Psoas muscle (tissue), 8 donors: ENCODE measurements around the gene SYN1. TPM values are rescaled to one million over a fixed set of nuclear protein-coding genes. Genes with fewer than 3 reads are reported as not detected.

Experiments used
- ATAC-seq, 4 donors: fragments of 200-7000 bp; cut with Tn5 transposase; one replicate each; pipeline ENCODE4 v1.9.1; 2020; ENCODE audit warnings: moderate library complexity in 3 of 4, mild to moderate bottlenecking in 2 of 4
- DNase-seq, 2 donors: peaks; one replicate each; pipeline ENCODE4 v3.0.0-alpha.2; 2020
- H3K27ac ChIP-seq: fragments of 200-600 bp; one replicate; pipeline ENCODE4 v1.8.0; 2022
- H3K27me3 ChIP-seq, 3 donors: fragments of 200-600 bp in 1 of 3; one replicate each; pipeline versions ENCODE4 v1.6.1 to v1.8.0; 2013 to 2022; ENCODE audit warnings: low read length in 2 of 3, mild to moderate bottlenecking in 2 of 3, moderate library complexity in 1 of 3; ENCODE audit not compliant: insufficient read depth in 3 of 3
- H3K36me3 ChIP-seq, 2 donors: fragments of 200-600 bp in 1 of 2; one replicate each; pipeline versions ENCODE4 v1.6.1 to v1.8.0; 2013 to 2022; ENCODE audit warnings: low read depth in 1 of 2, mild to moderate bottlenecking in 1 of 2, moderate library complexity in 1 of 2; ENCODE audit not compliant: insufficient read depth in 1 of 2
- H3K4me1 ChIP-seq: fragments of 200-600 bp; one replicate; pipeline ENCODE4 v1.8.0; 2022
- H3K4me3 ChIP-seq: fragments of 200-600 bp; one replicate; pipeline ENCODE4 v1.8.0; 2022; ENCODE audit warnings: mild to moderate bottlenecking
- H3K9me3 ChIP-seq: fragments of 200-600 bp; one replicate; pipeline ENCODE4 v1.8.0; 2022
- WGBS, 3 donors: extraction: QIAGEN DNeasy Blood & Tissue Kit; methylation state at CpG; one replicate each; pipeline versions ENCODE4 v1.1.6 to v1.1.7; 2013; 5-methylcytosine and 5-hydroxymethylcytosine counted together
- intact Hi-C, 2 donors: fragments of 100-400 bp; cut with DNase I; formaldehyde crosslinking; loops; one replicate each; pipeline versions ENCODE4 v1.11.0 to v1.14.2; 2022
- polyA plus RNA-seq, 3 donors: library from polyadenylated mRNA; stranded (reverse); fragments of 200-250 nt; gene quantifications; one replicate each; pipeline ENCODE4 v1.2.3, GENCODE V29; 2013
- total RNA-seq, 4 donors: library from RNA; stranded (reverse); fragmentation: NEBNext Ultra II Directional in 2 of 4; extraction: Animal tissue kit (Norgen Biotek cat#: 25700) in 2 of 4; gene quantifications; one replicate each; pipeline versions ENCODE4 v1.2.1 to v1.2.4, GENCODE V29; 2021 to 2023
- TF ChIP-seq, protein P1 (sequence below): fragments of 200-600 bp; IDR thresholded peaks from one replicate; pipeline ENCODE4 v1.8.0; 2022; ENCODE audit warnings: antibody characterized with exemption
- donor health status: healthy with polysubstance abuse.
- donor health status: DM: no; HTN: no; CAD: no; lungs with moderate emphysema.
- donor health status: Bipolar disorder and iron deficiency.
- donor health status: healthy.
- donor health status: DM: yes; HTN: yes; CAD: no.
- donor health status: DM: no; HTN: no; CAD: no.
- donor health status: DM: no; HTN: no; CAD: no.
- donor health status: DM: yes; HTN: yes; CAD: no.

Gene SYN1
- total and polyA plus RNA-seq, 7 donors, result 0.80 to 7.0 (median 2.3) TPM

DNA sequence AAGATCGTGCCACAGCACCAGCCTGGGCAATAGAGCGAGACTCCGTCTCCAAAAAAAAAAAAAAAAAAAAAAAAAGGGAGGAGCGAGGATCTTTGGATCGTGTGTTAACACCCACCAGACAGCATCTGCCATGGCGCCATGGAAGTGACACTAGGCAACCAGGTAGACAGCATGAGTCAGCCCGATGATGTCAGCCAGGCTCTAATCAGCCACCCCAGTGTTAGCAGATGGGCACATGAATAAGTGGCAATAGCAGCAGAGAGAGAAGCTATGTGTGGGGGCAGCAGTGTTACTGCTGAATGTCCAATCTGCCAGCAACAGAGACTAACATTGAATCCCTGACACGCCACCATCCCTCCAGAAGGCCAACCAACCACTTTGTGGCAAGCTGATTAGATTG is 6.6 kb downstream of the SYN1 start:
- no peaks in the 10 kb centered on the region for H3K9me3 ChIP-seq
- ATAC-seq (no peak), DNase-seq (no peak)
- H3K4me3 ChIP-seq, result no peak overlapping the region
- TF ChIP-seq, protein P1, sequence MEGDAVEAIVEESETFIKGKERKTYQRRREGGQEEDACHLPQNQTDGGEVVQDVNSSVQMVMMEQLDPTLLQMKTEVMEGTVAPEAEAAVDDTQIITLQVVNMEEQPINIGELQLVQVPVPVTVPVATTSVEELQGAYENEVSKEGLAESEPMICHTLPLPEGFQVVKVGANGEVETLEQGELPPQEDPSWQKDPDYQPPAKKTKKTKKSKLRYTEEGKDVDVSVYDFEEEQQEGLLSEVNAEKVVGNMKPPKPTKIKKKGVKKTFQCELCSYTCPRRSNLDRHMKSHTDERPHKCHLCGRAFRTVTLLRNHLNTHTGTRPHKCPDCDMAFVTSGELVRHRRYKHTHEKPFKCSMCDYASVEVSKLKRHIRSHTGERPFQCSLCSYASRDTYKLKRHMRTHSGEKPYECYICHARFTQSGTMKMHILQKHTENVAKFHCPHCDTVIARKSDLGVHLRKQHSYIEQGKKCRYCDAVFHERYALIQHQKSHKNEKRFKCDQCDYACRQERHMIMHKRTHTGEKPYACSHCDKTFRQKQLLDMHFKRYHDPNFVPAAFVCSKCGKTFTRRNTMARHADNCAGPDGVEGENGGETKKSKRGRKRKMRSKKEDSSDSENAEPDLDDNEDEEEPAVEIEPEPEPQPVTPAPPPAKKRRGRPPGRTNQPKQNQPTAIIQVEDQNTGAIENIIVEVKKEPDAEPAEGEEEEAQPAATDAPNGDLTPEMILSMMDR, result no peak
- no peaks in the 10 kb centered on the region for H3K36me3 ChIP-seq
- intact Hi-C loops, result no loop called here
- no peaks in the 10 kb centered on the region for H3K4me1 ChIP-seq
- H3K27me3 ChIP-seq, result peaks cover 0 to 21% (median 0%) of the 10 kb centered on the region in 3 donors
- no peak overlapping the region for H3K27ac ChIP-seq
- 80 to 91% (median 85%) methylated on average over 7 to 8 of the region's 8 CpGs for WGBS, 3 donors

DNA sequence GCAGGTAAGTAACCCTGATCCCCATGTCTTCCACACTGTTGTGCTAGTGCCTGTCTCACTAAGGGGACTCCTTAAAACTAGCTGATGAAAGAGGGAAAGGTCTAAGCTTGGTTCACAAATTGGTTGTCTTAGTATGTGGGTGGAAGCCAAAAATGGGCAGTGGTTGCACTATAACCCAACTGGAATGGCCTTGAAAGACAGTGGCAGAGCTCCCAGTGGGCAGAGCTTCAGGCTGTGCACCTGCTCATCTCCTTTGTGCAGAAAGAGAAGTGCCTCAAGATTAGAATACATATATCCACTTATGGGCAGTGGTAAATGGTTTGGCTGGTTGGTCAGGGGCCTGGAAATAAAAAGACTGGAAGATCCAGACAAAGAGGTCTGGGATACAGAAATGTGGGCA is 7.2 kb downstream of the SYN1 start:
- intact Hi-C loops, result no loop called here
- H3K27me3 ChIP-seq, result peaks cover 0 to 21% (median 0%) of the 10 kb centered on the region in 3 donors

DNA sequence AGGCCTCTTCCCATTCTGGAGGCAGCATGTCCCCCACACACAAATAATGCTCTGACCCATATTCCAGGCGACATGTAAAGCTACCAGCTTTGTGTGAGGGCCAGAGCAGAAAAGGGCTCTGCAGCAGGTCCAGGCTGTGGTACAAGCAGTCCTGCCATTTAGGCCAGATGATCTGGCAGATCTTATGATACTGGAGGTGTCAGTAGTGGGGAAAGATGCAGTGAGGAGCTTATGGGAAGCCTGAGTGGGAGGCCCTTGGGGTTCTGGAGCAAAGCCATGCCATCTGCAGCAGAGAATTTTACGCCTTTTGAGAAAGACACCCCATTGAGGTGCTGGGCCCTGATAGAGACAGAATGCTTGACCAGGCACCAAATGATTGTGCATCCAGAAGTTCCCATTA is 7.7 kb downstream of the SYN1 start:
- no peaks in the 10 kb centered on the region for H3K9me3 ChIP-seq
- peaks cover 0 to 16% (median 0%) of the 10 kb centered on the region in 3 donors for H3K27me3 ChIP-seq
- H3K36me3 ChIP-seq, result no peaks in the 10 kb centered on the region
- intact Hi-C loops, result no loop called here
- H3K4me3 ChIP-seq, result no peak overlapping the region
- H3K27ac ChIP-seq, result no peak overlapping the region
- DNase-seq (no peak), ATAC-seq (no peak)
- no peaks in the 10 kb centered on the region for H3K4me1 ChIP-seq
- WGBS, 3 donors, result 59 to 73% (median 69%) methylated on average over 2 of the region's 2 CpGs
- TF ChIP-seq, protein P1, result no peak

More for the DNA sequence above, 7.2 kb downstream of the SYN1 start:
- no peak overlapping the region for H3K27ac ChIP-seq
- H3K4me3 ChIP-seq, result no peak overlapping the region
- ATAC-seq, result no peak
- H3K4me1 ChIP-seq, result no peaks in the 10 kb centered on the region
- H3K9me3 ChIP-seq, result no peaks in the 10 kb centered on the region
- H3K36me3 ChIP-seq, result no peaks in the 10 kb centered on the region
- TF ChIP-seq, protein P1, result no peak
- no peak for DNase-seq

DNA sequence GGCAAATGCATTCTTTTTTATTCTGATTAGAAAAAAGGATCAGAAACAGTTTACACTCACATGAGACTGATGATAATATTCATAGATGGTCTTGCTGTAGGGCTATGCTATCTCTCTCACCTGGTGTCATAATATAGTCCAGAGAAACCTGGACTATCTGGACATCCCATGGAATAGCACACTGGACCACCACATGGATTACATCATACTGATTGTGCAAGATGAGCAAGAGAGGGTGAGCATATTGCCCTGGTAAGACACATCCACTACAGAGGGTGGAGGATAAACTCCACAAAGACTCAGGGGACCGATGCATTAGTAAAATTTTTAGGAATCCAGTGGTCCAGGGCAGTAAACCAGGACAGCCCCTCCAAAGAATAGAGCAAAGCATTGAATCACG is 8.2 kb downstream of the SYN1 start:
- no peaks in the 10 kb centered on the region for H3K9me3 ChIP-seq
- H3K27me3 ChIP-seq, result peaks cover 0 to 12% (median 0%) of the 10 kb centered on the region in 3 donors
- H3K4me1 ChIP-seq, result no peaks in the 10 kb centered on the region
- TF ChIP-seq, protein P1, result no peak
- WGBS, 3 donors, result 56 to 92% (median 87%) methylated on average over 2 of the region's 2 CpGs
- no peak for ATAC-seq
- no peak overlapping the region for H3K4me3 ChIP-seq
- H3K27ac ChIP-seq, result no peak overlapping the region
- no peak for DNase-seq
- intact Hi-C loops, result no loop called here
- no peaks in the 10 kb centered on the region for H3K36me3 ChIP-seq

DNA sequence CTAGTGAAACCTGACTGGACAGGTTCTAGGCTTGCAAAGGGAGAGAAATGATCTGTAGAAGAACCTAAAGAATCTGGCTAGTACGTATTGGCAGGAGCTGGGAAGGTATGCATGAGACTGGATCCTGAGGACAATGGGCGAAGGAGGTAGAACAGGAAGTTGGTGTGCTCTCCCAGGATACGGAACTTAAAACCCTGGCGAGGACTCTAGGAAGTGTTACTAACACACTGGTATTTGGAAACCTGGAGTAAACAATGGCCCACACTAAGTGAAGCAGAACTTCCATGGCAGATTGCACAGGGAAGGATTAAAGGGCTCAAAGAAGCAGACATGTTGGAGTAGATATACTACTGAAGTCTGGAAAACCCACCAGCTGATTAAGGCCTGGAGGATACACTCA is 9.1 kb downstream of the SYN1 start:
- WGBS, 3 donors, result 70 to 92% (median 71%) methylated on average over 4 of the region's 4 CpGs
- Histone ChIP-seq H3K4me3 (no peak overlapping the region), H3K4me1 (no peaks in the 10 kb centered on the region), H3K9me3 (no peaks in the 10 kb centered on the region), H3K36me3 (no peaks in the 10 kb centered on the region), H3K27ac (no peak overlapping the region), H3K27me3 (peaks cover 0 to 2% (median 0%) of the 10 kb centered on the region in 3 donors)
- ATAC-seq (no peak), DNase-seq (no peak)
- intact Hi-C loops, result no loop called here
- TF ChIP-seq, protein P1, result no peak
